Mesothelial cell of epicardium (in vitro differentiated cells): ENCODE measurements around the gene EPN2. TPM values are rescaled to one million over a fixed set of nuclear protein-coding genes. Genes with fewer than 3 reads are reported as not detected.

Experiments used
- DNase-seq, 2 experiments: peaks; one replicate each; pipeline ENCODE4 v3.0.0; 2021; ENCODE audit warnings: low spot score in 2 of 2; ENCODE audit not compliant: unreplicated experiment in 2 of 2
- H3K27ac Mint-ChIP-seq: 2 replicates; pipeline ENCODE4 v1.8.0; 2021; ENCODE audit warnings: mixed read lengths
- H3K27me3 Mint-ChIP-seq: 2 replicates; pipeline ENCODE4 v1.8.0; 2021; ENCODE audit warnings: low read depth, mixed read lengths
- H3K36me3 Mint-ChIP-seq: 2 replicates; pipeline ENCODE4 v1.8.0; 2021; ENCODE audit warnings: mixed read lengths
- H3K4me1 Mint-ChIP-seq: 2 replicates; pipeline ENCODE4 v1.8.0; 2021; ENCODE audit warnings: mixed read lengths
- H3K4me3 Mint-ChIP-seq: 2 replicates; pipeline ENCODE4 v1.8.0; 2021; ENCODE audit warnings: mild to moderate bottlenecking, moderate library complexity, mixed read lengths
- H3K9me3 Mint-ChIP-seq: 2 replicates; pipeline ENCODE4 v1.8.0; 2021; ENCODE audit warnings: mixed read lengths
- CTCF ChIP-seq: fragments of 200-600 bp; sonication (generic); IDR thresholded peaks from one replicate; pipeline ENCODE4 v1.5.0; 2021; ENCODE audit warnings: antibody characterized with exemption; ENCODE audit not compliant: unreplicated experiment
- total RNA-seq: library from RNA; stranded (reverse); gene quantifications from 3 replicates; pipeline ENCODE4 v1.2.1, GENCODE V29; 2021

Gene EPN2
- total RNA-seq, 1 donor from 2014 or later = 70.2 TPM

- DNase-seq = no peak
- no peak overlapping the region for H3K4me3 Mint-ChIP-seq
- H3K27ac Mint-ChIP-seq = peak overlapping the region; percentile 85
- no peak for TF ChIP-seq CTCF
- H3K9me3 Mint-ChIP-seq = peaks cover 4% of the 10 kb centered on the region
- H3K36me3 Mint-ChIP-seq = peaks cover 6% of the 10 kb centered on the region
- peaks cover 24% of the 10 kb centered on the region for H3K4me1 Mint-ChIP-seq
- no peaks in the 10 kb centered on the region for H3K27me3 Mint-ChIP-seq
These were observed 11.2 kb downstream of the EPN2 start for GRCh38 chr17:19248151-19248927.

- peaks cover 24% of the 10 kb centered on the region for H3K4me1 Mint-ChIP-seq
- peaks cover 10% of the 10 kb centered on the region for H3K36me3 Mint-ChIP-seq
- H3K9me3 Mint-ChIP-seq = peaks cover 4% of the 10 kb centered on the region
- no peak overlapping the region for H3K4me3 Mint-ChIP-seq
- TF ChIP-seq CTCF = no peak
- no peaks in the 10 kb centered on the region for H3K27me3 Mint-ChIP-seq
- peak overlapping the region; percentile 85 for H3K27ac Mint-ChIP-seq
- no peak for DNase-seq
These were observed 11.9 kb downstream of the EPN2 start for GRCh38 chr17:19248928-19249574.

- Mint-ChIP-seq H3K9me3 (peaks cover 4% of the 10 kb centered on the region), H3K36me3 (peaks cover 10% of the 10 kb centered on the region), H3K4me1 (peaks cover 24% of the 10 kb centered on the region), H3K27me3 (no peaks in the 10 kb centered on the region), H3K4me3 (no peak overlapping the region), H3K27ac (no peak overlapping the region)
- no peak for TF ChIP-seq CTCF
- no peak for DNase-seq
These were observed 12.5 kb downstream of the EPN2 start for GRCh38 chr17:19249681-19250080.

GRCh38 chr17:19250421-19251173, 13.4 kb downstream of the EPN2 start:
- no peak overlapping the region for H3K4me3 Mint-ChIP-seq
- peaks cover 24% of the 10 kb centered on the region for H3K4me1 Mint-ChIP-seq
- H3K27ac Mint-ChIP-seq = no peak overlapping the region
- peaks cover 10% of the 10 kb centered on the region for H3K36me3 Mint-ChIP-seq
- H3K27me3 Mint-ChIP-seq = no peaks in the 10 kb centered on the region
- peaks cover 4% of the 10 kb centered on the region for H3K9me3 Mint-ChIP-seq
- TF ChIP-seq CTCF = no peak
- DNase-seq = no peak

- H3K9me3 Mint-ChIP-seq = peaks cover 4% of the 10 kb centered on the region
- no peak overlapping the region for H3K4me3 Mint-ChIP-seq
These were observed 15.9 kb downstream of the EPN2 start for GRCh38 chr17:19253112-19253511.

More at GRCh38 chr17:19253112-19253511, 15.9 kb downstream of the EPN2 start:
- peaks cover 20% of the 10 kb centered on the region for H3K4me1 Mint-ChIP-seq
- DNase-seq = no peak
- peaks cover 10% of the 10 kb centered on the region for H3K36me3 Mint-ChIP-seq
- H3K27ac Mint-ChIP-seq = no peak overlapping the region
- TF ChIP-seq CTCF = no peak
- H3K27me3 Mint-ChIP-seq = no peaks in the 10 kb centered on the region
